ENCODE measurements around the gene HARS1.
"Not testable (repeated sequence)": the region's sequence is repeated elsewhere in the genome, so short reads cannot be mapped to it uniquely, and the experiment has no call there.

HARS1 gene

DNA sequence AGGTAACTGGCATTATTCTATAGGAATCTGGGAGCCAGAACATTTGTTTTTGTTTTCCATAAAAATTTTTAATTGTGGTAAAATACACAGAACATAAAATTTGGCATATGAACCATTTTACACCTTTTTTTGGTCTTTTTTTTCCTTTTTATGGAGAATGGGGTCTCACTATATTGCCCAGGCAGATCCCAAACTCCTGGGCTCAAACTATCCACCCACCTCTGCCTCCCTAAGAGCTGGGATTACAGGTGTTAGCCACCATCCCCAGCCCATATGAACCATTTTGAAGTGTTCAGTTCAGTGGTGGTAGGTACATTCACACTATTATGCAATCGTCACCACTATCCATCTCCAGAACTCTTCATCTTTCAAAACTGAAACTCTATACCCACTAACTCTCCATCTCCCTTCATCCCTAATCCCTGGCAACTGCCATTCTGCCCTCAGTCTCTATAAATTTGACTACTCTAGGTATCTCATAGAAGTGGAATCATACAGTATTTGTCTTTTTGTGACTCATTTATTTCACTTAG is 22.5 kb upstream of the HARS1 start:
- TF ChIP-seq, protein P1, sequence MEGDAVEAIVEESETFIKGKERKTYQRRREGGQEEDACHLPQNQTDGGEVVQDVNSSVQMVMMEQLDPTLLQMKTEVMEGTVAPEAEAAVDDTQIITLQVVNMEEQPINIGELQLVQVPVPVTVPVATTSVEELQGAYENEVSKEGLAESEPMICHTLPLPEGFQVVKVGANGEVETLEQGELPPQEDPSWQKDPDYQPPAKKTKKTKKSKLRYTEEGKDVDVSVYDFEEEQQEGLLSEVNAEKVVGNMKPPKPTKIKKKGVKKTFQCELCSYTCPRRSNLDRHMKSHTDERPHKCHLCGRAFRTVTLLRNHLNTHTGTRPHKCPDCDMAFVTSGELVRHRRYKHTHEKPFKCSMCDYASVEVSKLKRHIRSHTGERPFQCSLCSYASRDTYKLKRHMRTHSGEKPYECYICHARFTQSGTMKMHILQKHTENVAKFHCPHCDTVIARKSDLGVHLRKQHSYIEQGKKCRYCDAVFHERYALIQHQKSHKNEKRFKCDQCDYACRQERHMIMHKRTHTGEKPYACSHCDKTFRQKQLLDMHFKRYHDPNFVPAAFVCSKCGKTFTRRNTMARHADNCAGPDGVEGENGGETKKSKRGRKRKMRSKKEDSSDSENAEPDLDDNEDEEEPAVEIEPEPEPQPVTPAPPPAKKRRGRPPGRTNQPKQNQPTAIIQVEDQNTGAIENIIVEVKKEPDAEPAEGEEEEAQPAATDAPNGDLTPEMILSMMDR (IDR thresholded peaks at IDR 0.05; ENCODE audit: low read depth, low read length): no peak
- TF ChIP-seq EZH2phosphoT487 (IDR thresholded peaks at IDR 0.05; ENCODE audit: low read depth): no peak
- Histone ChIP-seq H3K27ac (ENCODE audit: low read length) (no peak overlapping the region), H3K27me3 (ENCODE audit: low read depth, low read length) (no peaks in the 10 kb centered on the region), H3K4me2 (ENCODE audit: low read length) (no peak overlapping the region), H3K36me3 (replicated peaks; ENCODE audit: low read depth, low read length) (no peaks in the 10 kb centered on the region), H2AFZ (ENCODE audit: low read depth, low read length) (no peak overlapping the region), H3K4me3 (ENCODE audit: low read length) (no peak overlapping the region), H3K79me2 (ENCODE audit: low read length) (no peaks in the 10 kb centered on the region), H3K9me3 (ENCODE audit: insufficient read depth, low read length) (no peaks in the 10 kb centered on the region), H3K4me1 (ENCODE audit: low read length) (no peaks in the 10 kb centered on the region; the same call in 1 of the 2 replicates), H4K20me1 (ENCODE audit: insufficient read depth, low read length) (no peaks in the 10 kb centered on the region), H3K9ac (ENCODE audit: low read length) (no peak overlapping the region)

DNA sequence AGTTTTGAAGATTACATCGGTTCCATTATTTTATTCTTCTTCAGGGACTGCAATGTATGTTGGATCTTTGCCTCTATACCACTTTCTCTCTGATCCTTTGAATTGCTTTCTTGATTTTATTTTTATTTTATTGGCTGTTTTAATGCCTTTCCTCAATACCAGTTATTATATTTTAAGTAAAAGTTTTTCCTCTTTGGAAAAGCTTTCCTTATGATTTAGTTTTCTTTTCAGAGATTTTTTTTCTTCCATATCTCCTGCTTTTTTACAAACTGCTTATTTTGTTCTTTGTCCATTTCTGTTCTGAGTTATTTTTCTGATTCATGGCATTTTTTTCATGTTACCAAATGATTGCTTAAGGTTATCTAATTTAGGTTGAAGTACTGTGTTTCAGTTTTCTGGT is 20.6 kb upstream of the HARS1 start:
- Histone ChIP-seq H3K9ac (ENCODE audit: low read length) (no peak overlapping the region), H3K27ac (ENCODE audit: low read length) (no peak overlapping the region), H3K4me3 (ENCODE audit: low read length) (peak overlapping the region; percentile 96), H3K79me2 (ENCODE audit: low read length) (no peaks in the 10 kb centered on the region), H3K9me3 (ENCODE audit: insufficient read depth, low read length) (no peaks in the 10 kb centered on the region), H2AFZ (ENCODE audit: low read depth, low read length) (no peak overlapping the region), H3K4me2 (ENCODE audit: low read length) (peak overlapping the region; percentile 84), H3K27me3 (ENCODE audit: low read depth, low read length) (no peaks in the 10 kb centered on the region), H3K4me1 (ENCODE audit: low read length) (no peaks in the 10 kb centered on the region; the same call in 1 of the 2 replicates), H3K36me3 (replicated peaks; ENCODE audit: low read depth, low read length) (peaks cover 3% of the 10 kb centered on the region), H4K20me1 (ENCODE audit: insufficient read depth, low read length) (no peaks in the 10 kb centered on the region)
- TF ChIP-seq, protein P1 (IDR thresholded peaks at IDR 0.05; ENCODE audit: low read depth, low read length): no peak
- no peak for TF ChIP-seq EZH2phosphoT487 (IDR thresholded peaks at IDR 0.05; ENCODE audit: low read depth)

DNA sequence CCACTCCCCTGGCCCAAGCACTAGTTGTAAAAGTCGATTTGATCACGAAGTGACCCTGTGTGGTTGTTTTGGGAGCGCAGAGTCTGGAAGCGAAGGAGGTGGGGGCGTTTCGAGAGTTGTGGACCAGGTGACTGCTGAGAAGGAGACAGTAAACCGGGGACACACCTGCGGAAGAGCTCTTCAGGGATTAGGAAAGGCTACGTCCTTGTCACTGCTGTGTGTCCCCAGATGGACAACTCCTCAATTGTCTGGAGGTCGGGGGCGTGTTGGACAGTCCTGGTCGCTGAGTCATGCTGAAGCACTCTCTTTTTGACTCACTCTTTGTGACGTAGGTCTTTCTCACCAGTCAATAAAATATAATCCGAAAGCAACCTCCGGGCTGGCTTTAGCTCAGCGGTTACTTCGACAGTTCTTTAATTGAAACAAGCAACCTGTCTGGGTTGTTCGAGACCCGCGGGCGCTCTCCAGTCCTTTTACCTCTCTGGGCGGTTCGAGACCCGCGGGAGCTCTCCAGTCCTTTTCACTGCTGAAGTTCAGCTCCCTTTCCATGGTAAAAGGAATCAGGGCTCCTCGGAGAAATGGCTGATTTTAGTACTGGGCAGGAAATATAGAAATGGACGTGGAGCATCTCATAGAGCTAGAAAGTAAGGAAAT is 19.9 kb upstream of the HARS1 start:
- H3K27me3 ChIP-seq (ENCODE audit: low read depth, low read length): no peaks in the 10 kb centered on the region
- peaks cover 5% of the 10 kb centered on the region for H3K36me3 ChIP-seq (replicated peaks; ENCODE audit: low read depth, low read length)
- H3K4me3 ChIP-seq (ENCODE audit: low read length): peak overlapping the region; percentile 96
- H3K4me1 ChIP-seq (ENCODE audit: low read length): no peaks in the 10 kb centered on the region; the same call in 1 of the 2 replicates
- peak overlapping the region; percentile 79 for H3K27ac ChIP-seq (ENCODE audit: low read length)
- no peaks in the 10 kb centered on the region for H3K9me3 ChIP-seq (ENCODE audit: insufficient read depth, low read length)
- TF ChIP-seq EZH2phosphoT487 (IDR thresholded peaks at IDR 0.05; ENCODE audit: low read depth): no peak
- TF ChIP-seq, protein P1 (IDR thresholded peaks at IDR 0.05; ENCODE audit: low read depth, low read length): no peak
- peak overlapping the region; percentile 68 for H3K9ac ChIP-seq (ENCODE audit: low read length)
- peak overlapping the region; percentile 84 for H2AFZ ChIP-seq (ENCODE audit: low read depth, low read length)
- H3K79me2 ChIP-seq (ENCODE audit: low read length): no peaks in the 10 kb centered on the region
- H3K4me2 ChIP-seq (ENCODE audit: low read length): peak overlapping the region; percentile 84
- H4K20me1 ChIP-seq (ENCODE audit: insufficient read depth, low read length): no peaks in the 10 kb centered on the region

DNA sequence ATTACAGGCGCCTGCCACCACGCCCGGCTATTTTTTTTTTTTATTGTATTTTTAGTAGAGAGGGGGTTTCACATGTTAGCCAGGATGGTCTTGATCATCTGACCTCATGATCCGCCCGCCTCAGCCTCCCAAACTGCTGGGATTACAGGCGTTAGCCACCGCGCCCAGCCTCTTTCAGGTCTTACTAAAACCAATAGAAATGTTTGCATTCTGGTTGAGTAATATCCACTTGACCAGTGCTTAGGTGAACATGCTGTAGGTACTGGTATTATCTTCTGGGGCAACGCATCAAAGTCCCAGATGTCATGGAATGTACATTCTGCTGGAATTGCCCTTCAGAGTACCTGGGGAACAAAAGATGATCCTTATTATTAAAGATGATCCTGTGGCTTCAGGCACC is 17.6 kb upstream of the HARS1 start:
- not testable (repeated sequence) for H3K79me2 ChIP-seq (ENCODE audit: low read length); H3K4me2 ChIP-seq (ENCODE audit: low read length); H3K9me3 ChIP-seq (ENCODE audit: insufficient read depth, low read length); H2AFZ ChIP-seq (ENCODE audit: low read depth, low read length); H3K9ac ChIP-seq (ENCODE audit: low read length); H3K4me1 ChIP-seq (ENCODE audit: low read length); H4K20me1 ChIP-seq (ENCODE audit: insufficient read depth, low read length); H3K27me3 ChIP-seq (ENCODE audit: low read depth, low read length); H3K4me3 ChIP-seq (ENCODE audit: low read length); H3K27ac ChIP-seq (ENCODE audit: low read length)
- H3K36me3 ChIP-seq (replicated peaks; ENCODE audit: low read depth, low read length): peaks cover 11% of the 10 kb centered on the region
